Subcutaneous adipose tissue (tissue), 4 donors: ENCODE data around the gene NUP50. TPM values are rescaled to one million over a fixed set of nuclear protein-coding genes. Genes with fewer than 3 reads are reported as not detected.

Experiments used
- CTCF ChIP-seq: fragments of 450-650 bp; IDR thresholded peaks from one replicate; pipeline ENCODE4 v1.5.1; 2016; ENCODE audit warnings: low read depth, mild to moderate bottlenecking, control low read depth, antibody characterized with exemption, moderate library complexity
- total RNA-seq, 4 donors: library from RNA; depleted of rRNA; stranded (reverse); fragments of >200 nt; gene quantifications; one replicate each; pipeline ENCODE4 v1.1.0, GENCODE V29; 2016

Gene NUP50
- total RNA-seq, 4 donors from 2014 or later, result 39.6 to 58.0 (median 50.2) TPM

- no peak for TF ChIP-seq CTCF
Measured at GRCh38 chr22:45159652-45160462, 3.9 kb upstream of the NUP50 start.

GRCh38 chr22:45162531-45162930 is 1.2 kb upstream of the NUP50 start:
- no peak for TF ChIP-seq CTCF

DNA sequence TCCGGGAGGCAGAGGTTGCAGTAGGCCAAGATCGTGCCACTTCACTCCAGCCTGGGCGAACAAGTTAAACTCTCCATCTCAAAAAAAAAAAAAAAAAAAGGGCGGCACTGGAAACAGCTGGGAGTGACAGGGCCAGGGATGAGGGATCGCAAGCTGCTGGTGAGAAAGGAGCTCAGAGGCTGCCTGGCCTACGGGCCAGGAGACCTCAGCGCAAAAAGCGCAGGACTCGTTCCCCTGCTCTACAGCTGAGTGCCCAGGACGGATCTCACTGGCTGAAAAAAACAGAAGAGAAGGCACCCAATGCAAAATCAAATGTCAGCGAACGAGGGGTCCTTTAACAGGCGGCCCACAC is 650 bp upstream of the NUP50 start:
- TF ChIP-seq CTCF, result no peak

- no peak for TF ChIP-seq CTCF
Measured at GRCh38 chr22:45164270-45165088, 754 bp downstream of the NUP50 start.

GRCh38 chr22:45166932-45167331 is 3.2 kb downstream of the NUP50 start:
- TF ChIP-seq CTCF, result no peak

GRCh38 chr22:45169591-45170466 is 6.1 kb downstream of the NUP50 start:
- no peak for TF ChIP-seq CTCF
